ENCODE data around the gene RNASEH2B.

DNA sequence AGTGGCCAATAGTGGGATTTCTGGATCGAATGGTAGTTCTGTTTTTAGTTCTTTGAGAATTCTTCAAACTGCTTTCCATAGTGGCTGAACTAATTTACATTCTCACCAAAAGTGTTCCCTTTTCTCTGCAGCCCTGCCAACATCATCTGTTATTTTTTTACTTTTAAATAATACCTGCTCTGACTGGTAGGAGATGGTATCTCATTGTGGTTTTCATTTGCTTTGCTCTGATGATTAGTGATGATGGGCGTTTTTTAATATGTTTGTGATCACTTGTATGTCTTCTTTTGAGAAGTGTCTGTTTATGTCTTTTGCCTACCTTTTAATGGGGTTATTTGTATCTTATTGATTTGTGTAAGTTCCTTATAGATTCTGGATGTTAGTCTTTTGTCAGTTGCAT is 48.0 kb downstream of the RNASEH2B start:
- TF ChIP-seq EZH2phosphoT487 (IDR thresholded peaks at IDR 0.05; ENCODE audit: borderline replicate concordance, low read depth, low read length) = no peak
- TF ChIP-seq, protein P1, sequence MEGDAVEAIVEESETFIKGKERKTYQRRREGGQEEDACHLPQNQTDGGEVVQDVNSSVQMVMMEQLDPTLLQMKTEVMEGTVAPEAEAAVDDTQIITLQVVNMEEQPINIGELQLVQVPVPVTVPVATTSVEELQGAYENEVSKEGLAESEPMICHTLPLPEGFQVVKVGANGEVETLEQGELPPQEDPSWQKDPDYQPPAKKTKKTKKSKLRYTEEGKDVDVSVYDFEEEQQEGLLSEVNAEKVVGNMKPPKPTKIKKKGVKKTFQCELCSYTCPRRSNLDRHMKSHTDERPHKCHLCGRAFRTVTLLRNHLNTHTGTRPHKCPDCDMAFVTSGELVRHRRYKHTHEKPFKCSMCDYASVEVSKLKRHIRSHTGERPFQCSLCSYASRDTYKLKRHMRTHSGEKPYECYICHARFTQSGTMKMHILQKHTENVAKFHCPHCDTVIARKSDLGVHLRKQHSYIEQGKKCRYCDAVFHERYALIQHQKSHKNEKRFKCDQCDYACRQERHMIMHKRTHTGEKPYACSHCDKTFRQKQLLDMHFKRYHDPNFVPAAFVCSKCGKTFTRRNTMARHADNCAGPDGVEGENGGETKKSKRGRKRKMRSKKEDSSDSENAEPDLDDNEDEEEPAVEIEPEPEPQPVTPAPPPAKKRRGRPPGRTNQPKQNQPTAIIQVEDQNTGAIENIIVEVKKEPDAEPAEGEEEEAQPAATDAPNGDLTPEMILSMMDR (conservative IDR thresholded peaks at IDR 0.05; ENCODE audit: low read length) = no peak
